GDM1 (cell line): Measurements from ENCODE around the gene TEAD2.
"Not testable (repeated sequence)": the region's sequence is repeated elsewhere in the genome, so short reads cannot be mapped to it uniquely, and the experiment has no call there.

Experiments
- DNase-seq: peaks from one replicate; lab custom pipeline; 2025; lab: John Stamatoyannopoulos, UW

Gene TEAD2

DNA sequence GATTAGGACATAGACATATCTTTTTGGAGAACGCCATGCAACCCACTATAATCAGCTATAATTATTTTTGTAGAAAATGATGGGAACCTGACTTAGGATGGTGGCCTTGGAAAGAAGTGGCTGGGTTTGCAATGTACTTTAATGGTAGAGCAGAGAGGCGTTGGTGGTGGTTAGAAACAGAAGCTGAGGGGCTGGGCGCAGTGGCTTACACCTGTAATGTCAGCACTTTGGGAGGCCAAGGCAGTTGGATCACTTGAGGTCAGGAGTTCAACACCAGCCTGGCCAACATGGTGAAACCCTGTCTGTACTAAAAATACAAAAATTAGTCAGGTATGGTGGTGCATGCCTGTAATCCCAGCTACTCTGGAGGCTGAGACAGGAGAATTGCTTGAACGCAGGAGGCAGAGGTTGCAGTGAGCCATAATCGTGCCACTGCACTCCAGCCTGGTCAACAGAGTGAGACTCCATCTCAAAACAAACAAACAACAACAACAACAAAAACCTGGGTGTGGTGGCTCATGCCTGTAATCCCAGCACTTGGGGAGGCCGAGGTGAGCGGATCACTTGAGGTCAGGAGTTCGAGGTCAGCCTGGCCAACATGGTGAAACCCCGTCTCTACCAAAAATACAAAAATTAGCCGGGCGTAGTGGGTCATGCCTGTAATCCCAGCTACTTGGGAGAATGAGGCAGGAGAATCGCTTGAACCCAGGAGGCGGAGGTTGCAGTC, 29.4 kb downstream of the TEAD2 start:
- not testable (repeated sequence) for DNase-seq

GRCh38 chr19:49331616-49332055, 30.6 kb downstream of the TEAD2 start:
- peak; percentile 48 for DNase-seq

DNA sequence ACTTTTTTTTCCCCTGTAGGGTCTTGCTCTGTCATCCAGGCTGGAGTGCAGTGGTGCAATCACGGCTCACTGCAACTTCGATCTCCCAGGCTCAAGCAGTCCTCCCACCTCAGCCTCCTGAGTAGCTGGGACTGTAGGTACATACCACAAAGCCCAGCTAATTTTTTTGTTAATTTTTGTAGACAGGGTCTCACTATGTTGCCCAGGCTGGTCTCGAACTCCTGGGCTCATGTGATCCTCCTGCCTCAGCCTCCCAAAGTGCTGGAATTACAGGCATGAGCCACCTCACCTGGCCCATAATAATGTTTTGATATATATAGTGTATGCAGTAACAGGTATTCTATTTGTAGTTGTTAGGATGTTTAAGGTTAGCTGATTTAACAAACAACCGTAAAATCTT, 31.0 kb downstream of the TEAD2 start:
- not testable (repeated sequence) for DNase-seq

DNA sequence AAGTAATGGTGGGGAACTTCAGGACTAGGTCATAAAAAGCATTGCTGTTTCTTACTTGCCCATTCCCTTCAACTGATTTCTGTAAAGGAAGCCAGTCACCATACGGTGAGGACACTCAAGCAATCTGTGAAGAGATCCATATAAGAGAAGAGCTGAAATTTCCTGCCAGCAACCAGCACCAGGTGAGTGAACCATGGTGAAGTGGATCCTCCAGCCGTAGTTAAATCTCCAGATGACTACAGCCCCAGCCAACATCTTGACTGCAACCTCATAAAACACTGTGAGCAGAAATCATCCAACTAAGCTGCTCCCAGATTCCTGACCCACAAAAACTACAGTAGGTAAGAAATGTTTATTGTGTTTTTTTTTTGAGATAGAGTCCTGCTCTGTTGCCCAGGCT, 33.5 kb downstream of the TEAD2 start:
- no peak for DNase-seq

DNA sequence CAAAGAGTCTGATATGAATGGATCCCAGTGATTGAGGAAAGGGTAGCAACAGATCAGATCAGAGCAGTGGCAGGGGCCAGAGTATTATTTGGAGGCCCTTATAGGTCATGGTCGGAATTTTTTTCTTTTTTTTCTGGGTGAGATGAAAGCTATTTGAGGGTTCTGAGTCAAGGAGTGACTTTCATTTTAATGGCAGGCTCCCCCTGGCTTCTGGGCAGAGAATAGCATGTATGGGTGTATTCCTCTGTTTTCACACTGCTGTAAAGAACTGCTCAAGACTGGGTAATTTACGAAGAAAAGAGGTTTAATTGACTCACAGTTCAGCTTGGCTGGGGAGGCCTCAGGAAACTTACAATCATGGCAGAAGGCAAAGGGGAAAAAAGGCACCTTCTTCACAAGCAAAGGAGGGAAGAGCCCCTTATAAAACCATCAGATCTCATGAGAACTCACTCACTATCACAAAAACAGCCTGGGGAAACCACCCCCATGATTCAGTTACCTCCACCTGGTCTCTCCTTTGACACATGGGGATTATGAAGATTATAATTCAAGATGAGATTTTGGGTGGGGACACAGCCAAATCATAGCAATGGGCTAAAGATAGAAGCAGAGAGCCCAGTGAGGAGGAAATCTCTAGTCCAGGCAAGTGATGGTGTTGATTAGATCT, 34.2 kb downstream of the TEAD2 start:
- peak; percentile 25 for DNase-seq

- no peak for DNase-seq
These were observed 36.0 kb downstream of the TEAD2 start for GRCh38 chr19:49326165-49326704.

GRCh38 chr19:49325756-49326155, 36.5 kb downstream of the TEAD2 start:
- DNase-seq: not testable (repeated sequence)

DNA sequence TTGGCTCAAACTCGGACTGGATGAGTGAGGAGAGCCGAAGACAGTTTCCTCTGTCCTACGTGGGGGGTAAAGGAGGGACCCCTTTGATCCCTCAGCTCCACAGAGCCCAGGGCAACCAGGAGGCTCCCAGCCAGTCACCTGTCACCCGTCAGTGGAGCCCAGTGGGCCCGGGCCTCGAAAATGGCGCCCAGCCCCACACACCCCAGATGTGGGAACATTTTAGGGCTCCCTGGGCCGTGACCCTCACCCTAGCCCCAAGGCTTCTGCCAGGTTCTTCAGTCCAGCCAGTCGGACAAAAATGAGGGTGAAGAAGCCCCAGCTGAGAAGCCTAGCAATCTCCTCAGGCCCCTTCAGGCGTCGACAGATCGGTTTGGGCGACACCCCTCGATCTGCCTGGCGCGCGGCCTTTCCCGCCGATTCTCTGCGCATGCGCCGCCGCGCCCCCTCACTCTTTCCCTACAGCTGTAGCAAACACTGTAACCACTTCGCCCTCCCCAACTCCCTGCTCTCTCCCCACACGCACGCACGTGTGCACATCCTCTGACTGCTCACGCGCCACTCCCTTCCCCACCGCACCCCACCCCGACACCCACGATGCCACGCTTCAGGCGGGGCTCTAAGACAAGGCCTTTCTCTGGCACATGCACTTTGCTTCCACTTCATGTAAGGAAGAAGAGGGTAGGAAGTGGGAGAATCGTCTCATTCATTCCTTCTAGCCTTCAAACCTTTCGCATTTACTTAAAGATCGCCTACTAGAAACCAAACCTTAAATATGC, 37.2 kb downstream of the TEAD2 start, which contains the start of gene SLC6A16:
Gene SLC6A16 (minus strand): TSS at position 391 of the 776 bp plus-strand sequence. CDS start 13,844 bp downstream, outside the sequence.
- no peak for DNase-seq

DNA sequence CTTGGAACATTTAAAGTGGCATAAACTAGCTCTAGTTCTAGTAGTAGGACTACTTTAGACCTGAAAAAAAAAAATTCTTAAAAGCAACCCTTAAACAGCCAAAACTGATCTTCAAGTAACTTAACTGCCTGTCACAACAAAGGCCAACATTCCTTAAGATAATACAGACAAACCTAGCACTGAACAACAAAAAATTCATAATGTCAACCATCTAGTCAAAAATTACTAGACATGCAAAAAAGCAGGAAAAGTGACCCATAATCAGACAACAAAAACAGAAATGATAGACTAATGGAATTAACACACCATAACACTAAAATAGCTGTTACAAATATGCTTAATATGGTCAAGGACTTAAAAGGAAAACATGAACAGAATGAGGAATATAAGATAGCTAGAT, 43.9 kb downstream of the TEAD2 start:
- DNase-seq: no peak

- DNase-seq: no peak
These were observed 45.9 kb downstream of the TEAD2 start for GRCh38 chr19:49316284-49316683.

DNA sequence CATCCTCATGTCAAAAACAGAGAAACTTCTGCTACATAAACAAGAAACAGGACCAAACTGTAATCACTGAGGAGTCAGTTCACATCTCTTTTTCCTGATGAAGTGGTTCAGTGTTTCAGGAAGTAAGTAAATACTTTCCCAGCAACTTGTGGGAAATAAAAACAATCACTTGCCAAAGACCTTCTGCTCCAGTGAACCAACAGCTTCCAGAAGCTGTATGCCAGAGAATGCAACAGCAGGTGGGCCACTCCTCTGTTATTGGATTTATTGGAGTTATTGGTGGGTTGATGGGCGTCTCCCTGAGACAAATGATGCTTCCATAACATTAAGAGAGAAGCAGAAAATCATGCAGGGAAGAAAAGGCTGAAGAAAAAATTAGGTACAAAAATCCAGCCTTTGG, 47.1 kb downstream of the TEAD2 start:
- no peak for DNase-seq

DNA sequence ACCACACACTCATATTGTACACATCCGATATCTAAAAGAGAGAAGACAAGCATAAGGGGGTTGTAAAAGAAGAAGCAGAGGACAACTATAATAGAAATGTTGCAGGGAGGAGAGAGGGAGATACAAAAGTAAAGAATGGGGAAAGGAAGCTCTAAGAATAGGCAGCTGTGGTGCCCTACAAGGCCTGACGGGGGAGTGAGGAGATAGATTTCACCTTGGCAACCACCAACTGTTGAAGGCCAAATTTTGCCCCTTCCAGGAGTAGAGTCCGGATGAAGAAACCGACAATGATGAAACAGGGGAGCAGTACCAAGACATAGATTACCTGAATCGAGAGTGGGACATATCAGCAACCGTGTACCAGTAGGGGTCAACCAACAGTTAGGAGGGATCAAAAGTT, 53.1 kb downstream of the TEAD2 start:
- no peak for DNase-seq

DNA sequence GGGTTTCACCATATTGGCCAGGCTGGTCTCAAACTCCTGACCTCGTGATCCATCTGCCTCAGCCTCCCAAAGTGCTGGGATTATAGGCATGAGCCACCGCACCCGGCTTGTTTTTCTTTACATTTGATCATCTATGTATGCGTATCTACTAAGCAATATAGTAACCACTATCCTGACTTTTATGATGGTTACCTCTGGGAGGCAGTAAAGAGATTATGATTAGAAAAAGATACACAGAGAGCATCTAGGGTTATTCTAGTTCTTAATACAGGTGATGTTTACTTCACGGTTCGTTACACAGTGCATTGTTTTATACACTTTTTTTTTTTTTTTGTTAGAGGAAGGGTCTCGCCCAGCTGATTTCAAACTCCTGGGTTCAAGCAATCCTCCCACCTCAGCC, 55.5 kb downstream of the TEAD2 start:
- DNase-seq: not testable (repeated sequence)

GRCh38 chr19:49301866-49302252, 60.4 kb downstream of the TEAD2 start:
- no peak for DNase-seq

GRCh38 chr19:49301165-49301865, 60.9 kb downstream of the TEAD2 start:
- peak; percentile 72 for DNase-seq

GRCh38 chr19:49298653-49299052, 63.6 kb downstream of the TEAD2 start:
- DNase-seq: not testable (repeated sequence)

DNA sequence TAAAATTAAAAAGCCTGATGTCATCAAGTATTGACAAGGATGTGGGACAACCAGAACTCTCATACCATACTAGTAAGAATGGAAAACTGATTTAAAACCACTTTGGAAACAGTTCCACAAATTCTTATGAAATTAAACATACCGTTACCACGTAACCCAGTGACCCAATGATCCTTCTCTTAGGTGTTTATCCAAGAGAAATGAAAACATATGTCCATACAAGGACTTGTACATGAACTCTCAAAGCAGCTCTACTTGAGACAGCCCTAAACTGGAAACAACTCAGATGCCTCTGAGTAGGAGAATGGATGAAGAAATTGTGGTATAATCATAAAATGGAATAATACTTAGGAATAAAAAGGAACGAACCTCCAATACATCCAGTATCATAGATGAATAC, 64.8 kb downstream of the TEAD2 start:
- no peak for DNase-seq

DNA sequence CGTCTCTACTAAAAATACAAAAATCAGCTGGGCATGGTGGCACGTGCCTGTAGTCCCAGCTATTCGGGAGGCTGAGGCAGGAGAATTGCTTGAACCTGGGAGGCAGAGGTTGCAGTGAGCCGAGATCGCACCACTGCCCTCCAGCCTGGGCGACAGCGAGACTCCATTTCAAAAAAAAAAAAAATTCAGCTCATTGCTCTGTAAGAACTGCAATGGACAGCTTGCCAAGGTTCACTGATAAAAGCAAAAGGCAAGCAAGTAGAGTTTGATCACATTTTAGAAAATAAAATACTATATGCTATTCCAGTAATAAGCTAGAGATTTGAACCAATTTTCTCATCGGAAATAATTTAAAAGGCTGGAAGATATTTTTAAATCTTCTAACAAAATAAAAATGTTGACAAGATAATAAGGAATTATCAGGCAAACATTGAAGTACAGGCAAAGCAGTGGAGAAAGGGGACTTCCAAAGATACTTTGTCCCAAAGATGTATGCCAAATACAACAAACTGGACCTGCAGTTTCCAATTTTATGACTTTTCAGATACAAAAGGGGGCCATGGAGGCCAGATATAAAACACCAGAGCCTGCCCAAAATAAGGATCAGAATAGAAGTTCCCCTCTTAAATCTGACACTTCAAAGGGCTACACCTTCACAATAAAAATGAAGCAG, 66.9 kb downstream of the TEAD2 start:
- no peak for DNase-seq

GRCh38 chr19:49294401-49294800, 67.8 kb downstream of the TEAD2 start:
- no peak for DNase-seq
